Breast epithelium (tissue), 3 donors: ENCODE measurements around the gene RIPOR3.

Source experiments
- POLR2AphosphoS5 ChIP-seq, 3 donors: sonication (generic); formaldehyde crosslinking; IDR thresholded peaks; one replicate each; pipeline ENCODE4 v1.6.1; 2017; ENCODE audit warnings: antibody characterized with exemption in 3 of 3
- TF ChIP-seq, protein P1 (sequence below), 3 donors: fragments of 450-650 bp; IDR thresholded peaks; one replicate each; pipeline ENCODE4 v1.5.1; 2016 to 2017; ENCODE audit warnings: antibody characterized with exemption in 3 of 3, mild to moderate bottlenecking in 3 of 3, moderate library complexity in 3 of 3

DNA sequence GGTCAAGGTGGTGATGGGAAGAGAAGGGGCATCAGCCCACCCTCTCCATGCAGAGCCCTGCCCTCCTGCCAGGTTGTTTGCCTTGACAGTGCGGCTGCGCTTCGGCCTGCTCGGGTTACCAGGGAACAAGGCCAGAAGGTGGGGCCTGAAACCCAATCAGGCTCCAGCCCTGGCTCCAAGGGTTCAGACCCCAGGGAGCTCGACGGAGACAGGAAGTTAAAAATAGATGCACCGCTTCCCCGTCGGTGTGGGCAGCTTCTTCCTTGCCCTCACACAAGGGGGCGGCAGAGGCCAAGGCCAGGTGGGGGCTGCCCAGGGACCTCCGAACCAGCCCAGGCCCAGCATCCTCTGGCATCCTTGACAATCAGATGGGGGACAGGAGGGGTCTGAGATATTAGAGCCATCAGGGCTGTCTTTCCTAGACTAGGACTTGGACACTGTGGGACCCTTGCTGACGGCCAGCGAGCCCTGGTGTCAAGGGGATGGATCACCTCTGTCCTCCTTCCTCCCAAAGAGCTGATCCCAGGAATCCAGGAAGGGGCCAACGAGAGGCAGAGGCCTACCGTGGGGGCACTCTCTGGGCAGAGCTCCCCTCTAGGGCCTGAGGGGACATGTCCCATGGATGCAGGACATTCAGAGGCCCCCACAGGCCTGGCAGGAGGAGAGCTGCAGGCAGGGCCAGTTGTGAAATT is 65.2 kb downstream of the RIPOR3 start:
- TF ChIP-seq, protein P1, sequence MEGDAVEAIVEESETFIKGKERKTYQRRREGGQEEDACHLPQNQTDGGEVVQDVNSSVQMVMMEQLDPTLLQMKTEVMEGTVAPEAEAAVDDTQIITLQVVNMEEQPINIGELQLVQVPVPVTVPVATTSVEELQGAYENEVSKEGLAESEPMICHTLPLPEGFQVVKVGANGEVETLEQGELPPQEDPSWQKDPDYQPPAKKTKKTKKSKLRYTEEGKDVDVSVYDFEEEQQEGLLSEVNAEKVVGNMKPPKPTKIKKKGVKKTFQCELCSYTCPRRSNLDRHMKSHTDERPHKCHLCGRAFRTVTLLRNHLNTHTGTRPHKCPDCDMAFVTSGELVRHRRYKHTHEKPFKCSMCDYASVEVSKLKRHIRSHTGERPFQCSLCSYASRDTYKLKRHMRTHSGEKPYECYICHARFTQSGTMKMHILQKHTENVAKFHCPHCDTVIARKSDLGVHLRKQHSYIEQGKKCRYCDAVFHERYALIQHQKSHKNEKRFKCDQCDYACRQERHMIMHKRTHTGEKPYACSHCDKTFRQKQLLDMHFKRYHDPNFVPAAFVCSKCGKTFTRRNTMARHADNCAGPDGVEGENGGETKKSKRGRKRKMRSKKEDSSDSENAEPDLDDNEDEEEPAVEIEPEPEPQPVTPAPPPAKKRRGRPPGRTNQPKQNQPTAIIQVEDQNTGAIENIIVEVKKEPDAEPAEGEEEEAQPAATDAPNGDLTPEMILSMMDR (IDR thresholded peaks at IDR 0.05), result peak in 1 of 3 donors; percentile 24
- TF ChIP-seq POLR2AphosphoS5 (IDR thresholded peaks at IDR 0.05), result no peak
